CD1c-positive myeloid dendritic cell (primary cell): ENCODE measurements around the gene TMIE.
"Not testable (repeated sequence)": the region's sequence is repeated elsewhere in the genome, so short reads cannot be mapped to it uniquely, and the experiment has no call there.

ENCODE experiments used
- DNase-seq: peaks from one replicate; pipeline ENCODE4 v3.0.0-alpha.2; 2016; ENCODE audit errors: extremely low spot score

TMIE gene

DNA sequence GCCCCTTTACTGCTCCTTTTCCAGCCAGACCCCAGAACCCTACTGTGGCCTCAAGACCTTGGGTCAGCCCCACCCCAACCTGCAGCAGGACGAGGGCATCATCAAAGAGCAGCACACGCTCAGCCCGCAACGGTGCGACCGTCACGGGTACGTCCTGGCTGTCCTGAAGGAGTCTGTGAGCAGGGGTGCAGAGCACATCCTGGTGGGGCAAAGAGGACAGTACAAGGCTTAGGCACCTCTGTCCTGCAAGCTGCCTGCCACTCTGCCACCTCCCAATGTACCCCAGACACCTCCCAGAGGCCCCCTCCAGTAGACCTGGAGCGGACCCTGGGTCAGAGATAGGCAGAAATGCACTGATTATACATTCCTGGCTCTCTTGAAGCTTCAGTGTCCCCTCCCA, 15.7 kb upstream of the TMIE start:
- DNase-seq = no peak

DNA sequence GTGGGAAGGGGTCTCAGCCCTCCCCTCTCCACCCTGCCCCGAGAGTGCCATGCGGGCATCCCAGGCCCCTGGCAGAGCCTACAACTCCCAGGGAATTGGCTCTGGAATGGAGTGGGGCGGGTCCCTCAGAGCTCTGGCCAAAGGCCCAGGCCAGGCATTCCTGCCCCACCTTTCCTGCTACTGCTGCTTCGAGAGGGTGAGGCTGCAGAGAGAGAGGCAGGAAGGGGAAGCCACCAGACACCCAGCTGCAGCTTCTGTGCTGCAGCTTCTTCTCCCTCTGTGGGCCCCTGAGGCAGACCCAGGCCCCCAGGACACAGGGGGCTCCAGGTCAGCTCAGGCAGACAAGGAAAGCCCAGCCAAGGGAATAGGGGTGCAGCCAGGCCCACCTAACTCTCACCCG, 10.4 kb upstream of the TMIE start:
- DNase-seq = no peak

DNA sequence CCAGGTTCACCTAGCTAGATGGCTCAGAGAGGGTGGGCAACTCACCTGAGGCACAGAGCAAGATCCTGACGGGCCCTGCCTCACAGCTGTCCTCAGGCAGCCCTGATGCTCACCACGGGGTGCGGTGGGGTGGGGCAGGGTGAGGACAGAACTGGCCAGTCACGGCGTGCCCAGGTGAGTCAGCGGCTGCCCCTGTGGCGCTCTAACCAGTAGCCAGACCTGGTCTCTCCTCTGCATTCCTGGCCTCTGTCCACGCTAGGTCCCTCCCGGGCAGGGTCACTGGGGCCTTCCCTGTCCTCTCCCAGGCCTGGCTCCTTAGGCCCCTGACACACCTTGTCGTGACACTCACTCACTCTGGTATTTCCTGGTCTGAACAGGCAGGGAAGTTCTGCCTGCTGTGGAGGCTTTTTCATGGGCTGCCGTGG, 8.6 kb upstream of the TMIE start:
- DNase-seq = no peak

DNA sequence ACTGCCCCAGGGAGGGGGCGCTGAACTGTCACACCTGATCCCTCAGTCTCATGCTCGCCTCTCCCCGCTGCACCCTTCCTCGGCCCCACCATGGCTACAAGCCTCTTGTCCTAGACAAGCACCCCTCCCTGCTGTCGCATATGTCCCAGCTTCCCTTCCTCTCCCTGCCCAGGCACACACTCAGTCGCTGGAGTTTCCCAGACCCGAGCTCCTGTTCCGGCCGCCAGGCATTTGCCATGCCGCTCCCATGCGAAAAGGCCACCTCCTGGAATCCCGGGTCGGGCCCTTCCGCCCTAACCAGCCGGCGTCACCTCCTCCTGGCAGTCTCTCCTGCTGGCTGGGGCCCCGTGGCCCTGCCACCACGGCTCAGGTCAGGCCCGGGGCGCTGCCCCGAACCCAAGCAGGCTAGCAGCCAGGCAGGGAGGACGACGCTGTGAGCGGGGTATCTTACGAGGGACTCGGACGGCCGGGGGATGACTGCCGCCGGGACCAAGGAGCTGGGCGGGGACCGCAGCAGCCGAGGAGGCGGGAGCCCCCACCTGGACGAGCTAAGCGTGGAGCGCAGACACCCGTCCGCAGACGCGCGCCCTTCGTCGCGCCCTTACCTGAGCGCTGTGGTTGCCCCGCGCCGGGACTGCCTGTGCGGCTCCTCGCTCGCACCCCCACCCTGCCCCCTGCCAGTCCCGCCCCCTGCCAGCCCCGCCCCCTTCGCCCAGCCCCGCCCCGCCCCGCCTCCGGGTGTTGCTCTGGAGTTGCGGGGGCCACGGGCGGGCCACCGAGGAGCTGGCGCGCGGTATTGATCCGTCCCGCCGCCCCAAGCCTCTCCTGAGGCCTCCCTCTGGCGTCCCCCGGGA, 7.9 kb upstream of the TMIE start, which contains the start of gene ALS2CL:
ALS2CL (minus strand) TSS at position 642 of the 854 bp plus-strand sequence. CDS start 4,239 bp downstream, outside the sequence.
- peak; percentile 43 for DNase-seq

DNA sequence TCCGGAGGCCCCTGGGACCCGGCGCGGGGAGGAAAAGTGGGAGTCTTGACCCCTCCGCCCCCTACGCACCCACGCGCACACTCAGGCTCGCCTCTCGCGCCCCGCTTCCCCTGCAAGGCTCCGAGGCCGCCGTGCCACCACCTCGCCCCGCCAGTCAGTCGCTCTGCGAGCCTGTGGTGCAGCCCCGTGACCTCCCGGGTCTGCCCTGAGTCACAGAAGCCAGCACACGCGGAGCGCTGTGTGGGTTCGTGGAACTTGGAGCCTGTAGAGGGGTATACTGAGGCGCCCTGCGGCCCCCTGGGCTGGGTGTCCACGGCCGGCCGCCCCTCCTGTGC, 7.3 kb upstream of the TMIE start:
- DNase-seq = peak; percentile 80

DNA sequence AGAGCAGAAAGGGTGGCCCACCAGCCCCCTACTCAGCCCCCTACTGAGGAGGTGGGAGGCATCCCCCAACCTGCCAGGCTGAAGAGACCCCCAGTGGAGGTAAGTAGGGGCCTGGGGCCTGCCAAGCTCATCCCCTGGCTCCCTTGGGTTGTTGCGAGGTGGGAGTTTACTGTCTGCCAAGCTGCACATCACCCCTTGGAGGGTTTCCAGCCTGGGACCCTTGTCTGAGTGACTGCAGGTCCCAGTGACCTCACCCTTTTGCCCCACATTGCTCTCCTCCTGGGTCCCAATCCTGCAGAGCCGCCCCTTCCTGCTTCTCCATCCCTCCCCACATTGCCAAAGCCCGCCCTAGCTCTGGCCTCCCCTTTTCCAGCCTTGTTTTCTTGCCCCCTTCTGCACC, 6.7 kb upstream of the TMIE start:
- DNase-seq = no peak

DNA sequence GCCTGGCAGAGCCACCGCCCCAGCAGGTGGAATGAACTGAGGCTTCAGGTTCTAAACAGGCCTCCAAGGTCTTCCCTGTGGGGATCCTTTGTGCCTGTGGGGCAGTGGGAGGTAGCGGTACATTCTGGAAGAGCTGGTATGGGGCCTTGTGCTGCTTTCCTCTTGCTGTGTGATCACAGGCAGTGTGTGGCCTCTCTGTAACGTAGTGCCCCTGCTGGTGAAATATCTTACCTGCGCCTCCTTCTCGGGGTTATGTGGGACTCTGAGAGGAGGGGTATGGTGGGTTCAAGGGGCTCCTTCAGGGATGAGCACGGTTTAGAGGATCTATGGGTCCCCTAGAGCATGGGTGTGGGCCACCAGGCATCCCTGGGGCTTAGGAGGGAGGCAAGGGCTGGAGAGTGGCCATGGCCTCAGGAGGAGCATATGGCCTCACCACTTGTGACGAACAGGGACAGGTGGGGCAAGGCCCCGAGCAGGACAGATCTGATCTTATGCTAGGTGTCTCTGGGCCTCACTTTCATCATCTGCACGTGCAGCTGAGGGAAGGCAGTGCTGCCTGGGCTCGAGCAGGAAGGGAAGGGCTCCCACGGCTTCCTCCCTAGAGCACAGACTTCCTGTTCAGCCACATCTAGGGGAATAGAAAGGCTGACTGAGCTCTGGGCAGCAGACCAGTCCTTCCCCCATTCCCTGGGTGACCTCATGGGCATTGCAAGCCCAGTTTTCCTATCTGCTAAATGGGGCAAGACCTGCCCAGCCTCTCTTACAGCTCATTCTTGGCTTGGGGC, 5.8 kb upstream of the TMIE start:
- DNase-seq = peak; percentile 93

DNA sequence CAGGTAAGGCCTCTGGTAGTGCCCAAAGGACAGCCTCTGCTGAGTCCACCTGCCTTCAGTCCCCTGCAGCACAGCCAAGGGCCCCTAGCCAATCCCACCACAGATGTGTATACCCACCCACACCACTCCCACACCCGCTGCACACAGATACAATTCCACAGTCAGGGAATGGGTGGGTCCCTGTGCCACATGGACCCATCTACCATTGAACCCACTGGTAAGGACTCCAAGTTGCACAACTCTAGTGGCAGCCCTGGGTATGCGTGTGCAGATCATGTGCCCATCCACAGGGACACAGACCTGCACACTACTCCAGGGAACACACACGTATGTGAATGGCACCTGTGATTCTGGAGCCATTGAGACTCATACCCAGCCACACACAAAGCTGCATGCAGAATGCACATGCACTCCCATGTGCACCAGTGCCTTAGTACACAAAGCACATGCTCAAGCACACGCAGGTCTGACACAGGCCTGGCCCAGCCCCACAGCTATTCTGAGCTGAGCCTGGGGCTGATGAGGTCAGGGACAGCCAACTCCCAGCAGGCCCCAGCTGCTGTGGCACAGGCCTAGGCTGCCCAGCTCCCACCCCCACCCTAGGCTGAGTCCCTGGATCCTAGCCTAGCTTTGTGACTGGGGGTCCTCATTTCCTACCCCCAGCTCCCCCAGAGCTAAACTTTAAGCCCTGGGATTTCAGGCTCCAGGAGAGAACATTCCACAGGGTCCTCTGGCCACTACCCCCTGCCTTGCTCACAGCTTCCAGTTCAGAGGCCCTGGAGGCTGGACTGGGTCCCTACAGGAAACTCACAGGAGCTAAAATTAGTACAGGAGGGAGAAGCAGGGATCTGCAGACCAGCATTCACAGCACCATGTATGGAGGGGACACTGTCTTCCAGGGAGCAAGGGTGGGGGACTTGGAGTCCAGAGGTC, 5.0 kb upstream of the TMIE start:
- DNase-seq = peak; percentile 9

DNA sequence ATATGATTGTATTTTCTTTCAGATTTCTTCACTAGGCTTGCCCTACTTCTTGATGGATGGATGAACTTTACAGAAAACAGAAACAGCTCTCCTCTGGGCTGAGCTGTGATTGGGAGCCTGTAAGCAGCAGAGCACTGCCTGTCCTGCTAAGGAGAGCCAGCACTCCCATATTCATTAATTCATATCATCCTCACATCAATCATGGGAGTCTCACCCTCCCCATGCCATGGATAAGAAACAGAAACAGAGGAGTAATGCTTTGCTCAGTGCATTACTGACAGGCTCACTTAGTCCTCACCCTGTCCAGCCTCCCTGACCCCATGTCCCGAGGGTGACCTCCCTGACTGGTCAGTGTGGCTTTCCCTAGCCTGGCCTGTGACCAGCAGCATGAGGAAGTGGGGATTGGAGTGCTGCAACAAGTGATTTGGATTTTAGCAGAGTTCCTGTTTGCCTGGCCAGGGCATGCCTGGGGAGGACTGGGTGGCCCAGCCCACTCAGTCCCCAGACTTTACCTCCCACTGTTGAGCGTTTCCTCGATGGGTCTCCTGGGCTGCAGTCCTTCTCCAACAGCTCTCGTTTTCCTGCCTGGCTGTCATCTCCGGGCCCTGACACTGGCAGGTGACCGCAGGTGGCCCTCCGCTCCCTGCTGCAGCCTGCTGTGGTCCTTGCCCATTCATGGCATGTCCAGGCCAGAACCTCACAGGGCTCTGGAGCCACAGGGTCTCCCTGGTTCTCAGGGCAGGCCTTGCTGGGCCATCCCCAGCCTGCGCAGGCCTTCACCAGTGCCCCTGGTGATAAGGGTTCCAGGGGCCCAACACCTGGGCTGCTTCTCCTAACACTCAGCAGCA, 1.3 kb upstream of the TMIE start:
- DNase-seq = peak; percentile 89

DNA sequence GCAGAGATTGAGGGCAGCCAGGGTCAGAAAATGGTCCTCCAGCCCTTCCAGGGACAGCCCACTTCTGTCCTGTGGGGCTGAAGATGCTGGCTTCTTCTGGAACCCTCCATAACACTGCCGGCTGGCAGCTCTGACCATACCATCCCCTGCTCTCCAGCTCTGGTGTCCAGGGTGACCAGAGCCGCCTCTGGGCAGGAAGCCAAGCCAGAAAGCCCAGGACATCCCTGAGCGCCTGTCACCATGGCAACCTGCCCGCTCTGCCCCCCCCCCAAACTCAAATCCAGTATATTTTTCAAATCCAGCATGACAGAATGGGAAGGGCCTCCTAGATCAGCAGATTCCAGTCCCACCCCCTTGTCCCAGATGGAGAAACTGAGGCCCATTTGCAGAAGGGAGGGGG, 420 bp upstream of the TMIE start:
- DNase-seq = peak; percentile 9

DNA sequence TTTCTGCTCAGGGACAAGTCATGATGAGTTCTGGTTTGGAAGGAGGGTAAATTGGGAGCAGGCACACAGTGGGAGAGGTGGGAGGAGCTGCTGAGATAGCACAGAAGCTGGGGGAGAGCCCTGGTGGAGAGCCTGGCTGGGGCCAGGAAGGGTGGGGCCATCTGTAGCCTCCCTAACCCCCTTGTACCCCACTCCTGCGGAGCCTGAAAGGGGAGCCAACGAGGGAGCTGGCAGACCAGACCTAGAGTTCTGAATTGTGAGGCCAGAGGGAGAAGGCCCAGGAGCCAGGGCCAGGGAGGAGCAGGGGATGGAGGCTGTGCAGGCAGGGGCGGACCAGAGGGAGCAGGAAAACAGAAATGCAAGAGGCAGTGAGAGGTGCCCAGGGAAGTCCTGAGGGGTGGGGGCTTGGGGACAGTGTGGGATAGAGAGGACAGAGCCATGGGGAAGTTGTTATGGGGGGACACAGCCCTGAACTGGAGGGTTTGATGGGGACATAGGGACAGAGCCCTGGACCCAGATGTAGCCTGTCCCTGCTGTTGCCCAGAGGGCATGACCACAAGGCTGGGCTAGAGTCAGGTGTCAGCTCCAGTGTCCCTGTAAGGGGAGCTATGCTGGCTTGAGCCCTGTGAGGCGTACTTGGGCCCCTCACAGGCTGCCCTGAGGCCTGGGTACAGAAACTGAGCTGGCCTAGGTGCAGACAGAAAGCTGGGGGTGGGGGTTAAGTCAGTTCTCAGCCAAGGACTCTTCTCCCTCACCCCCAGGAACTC, 1.2 kb downstream of the TMIE start:
- no peak for DNase-seq

DNA sequence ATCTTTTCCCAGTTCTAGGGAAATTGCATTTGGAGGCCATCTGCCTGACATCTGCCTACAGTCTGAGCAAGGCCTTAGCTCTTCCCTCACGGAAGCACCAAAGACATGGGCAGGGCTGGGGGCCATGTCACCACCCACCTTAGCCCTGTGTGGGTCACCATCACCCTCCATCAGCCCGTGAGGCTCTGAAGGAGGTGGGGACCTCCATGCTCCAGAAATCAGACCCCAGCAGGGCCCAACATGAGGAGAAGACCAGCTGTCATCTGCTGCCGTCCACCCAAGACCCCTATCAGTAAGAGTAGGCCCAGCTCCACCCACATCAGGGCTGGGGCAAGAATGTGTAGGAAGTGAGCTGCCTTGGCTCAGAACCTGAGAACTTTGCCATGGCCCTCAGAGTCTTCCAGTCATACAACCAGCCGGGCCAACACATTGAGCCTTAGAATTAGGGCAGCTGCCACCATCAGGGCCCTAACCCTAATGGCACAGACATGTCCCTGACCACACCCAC, 1.9 kb downstream of the TMIE start:
- DNase-seq = no peak

DNA sequence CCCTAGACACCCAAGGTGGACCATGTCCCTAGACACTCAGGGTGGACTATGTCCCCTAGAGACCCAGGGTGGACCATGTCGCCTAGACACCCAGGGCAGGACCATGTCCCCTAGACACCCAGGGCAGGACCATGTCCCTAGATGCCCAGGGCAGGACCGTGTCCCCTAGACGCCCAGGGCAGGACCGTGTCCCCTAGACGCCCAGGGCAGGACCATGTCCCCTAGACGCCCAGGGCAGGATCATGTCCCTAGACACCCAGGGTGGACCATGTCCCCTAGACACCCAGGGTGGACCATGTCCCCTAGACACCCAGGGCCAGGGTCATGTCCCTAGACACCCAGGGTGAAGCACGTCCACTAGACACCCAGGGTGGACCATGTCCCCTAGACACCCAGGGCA, 3.2 kb downstream of the TMIE start:
- not testable (repeated sequence) for DNase-seq

DNA sequence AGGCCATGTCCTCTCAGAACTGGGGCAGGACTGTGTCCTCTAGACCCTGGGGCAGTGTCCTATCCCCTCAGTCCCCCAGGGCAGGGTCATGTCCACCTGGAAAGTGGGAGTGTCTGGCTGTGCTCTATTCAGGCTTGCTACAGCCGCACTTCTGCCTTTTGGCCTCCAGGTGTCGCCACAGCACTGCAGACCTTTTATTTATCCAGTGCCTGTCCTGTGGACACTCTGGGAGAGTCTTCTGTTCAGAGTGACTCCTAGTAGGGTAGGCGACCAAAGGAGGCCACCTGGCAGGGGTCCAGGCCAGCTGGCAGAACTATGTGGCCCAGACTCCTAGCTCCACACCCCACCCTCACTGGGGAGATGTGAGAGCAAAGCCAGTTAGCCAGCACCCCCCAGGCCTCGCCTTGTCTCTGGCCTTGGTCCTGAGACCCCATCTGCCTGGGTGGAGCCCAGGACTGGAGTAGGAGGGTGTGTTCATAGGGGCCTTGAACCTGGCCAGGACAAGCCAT, 3.9 kb downstream of the TMIE start:
- peak; percentile 81 for DNase-seq

DNA sequence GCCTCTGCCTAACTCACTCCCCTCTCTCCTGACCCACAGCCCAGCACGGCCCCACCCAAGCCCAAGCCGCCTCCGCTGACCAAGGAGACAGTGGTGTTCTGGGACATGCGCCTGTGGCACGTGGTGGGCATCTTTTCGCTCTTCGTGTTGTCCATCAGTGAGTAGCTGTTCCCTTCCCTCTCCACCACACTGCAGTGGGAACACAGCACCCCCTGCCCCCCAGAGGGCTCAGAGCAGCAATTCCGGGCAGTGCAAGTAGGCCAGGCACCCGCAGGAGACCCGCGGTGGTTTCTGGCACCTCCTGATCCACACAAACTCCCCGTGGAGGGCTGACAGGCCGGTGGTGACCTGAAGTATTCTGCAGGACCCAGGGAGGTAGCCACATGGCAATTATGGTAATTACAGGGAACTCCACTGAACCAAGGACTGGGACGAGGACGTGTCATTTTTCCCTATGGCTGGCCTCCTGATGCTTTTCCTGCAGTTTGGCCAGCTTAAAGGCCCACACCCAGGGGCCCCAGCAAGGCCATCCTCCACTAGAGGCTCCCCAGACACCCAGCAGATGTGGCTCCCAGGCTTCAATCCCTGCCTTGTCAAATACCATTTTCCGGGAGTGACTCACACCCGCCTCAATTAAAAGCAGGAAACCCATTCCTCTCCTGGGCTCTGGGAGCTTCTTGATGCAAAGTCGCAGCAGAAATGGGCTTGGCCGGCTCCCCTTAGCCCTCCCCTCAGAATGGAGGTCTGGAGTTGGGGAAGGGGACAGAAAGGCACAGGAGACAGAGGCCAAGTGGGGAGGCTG, 4.8 kb downstream of the TMIE start:
- no peak for DNase-seq

DNA sequence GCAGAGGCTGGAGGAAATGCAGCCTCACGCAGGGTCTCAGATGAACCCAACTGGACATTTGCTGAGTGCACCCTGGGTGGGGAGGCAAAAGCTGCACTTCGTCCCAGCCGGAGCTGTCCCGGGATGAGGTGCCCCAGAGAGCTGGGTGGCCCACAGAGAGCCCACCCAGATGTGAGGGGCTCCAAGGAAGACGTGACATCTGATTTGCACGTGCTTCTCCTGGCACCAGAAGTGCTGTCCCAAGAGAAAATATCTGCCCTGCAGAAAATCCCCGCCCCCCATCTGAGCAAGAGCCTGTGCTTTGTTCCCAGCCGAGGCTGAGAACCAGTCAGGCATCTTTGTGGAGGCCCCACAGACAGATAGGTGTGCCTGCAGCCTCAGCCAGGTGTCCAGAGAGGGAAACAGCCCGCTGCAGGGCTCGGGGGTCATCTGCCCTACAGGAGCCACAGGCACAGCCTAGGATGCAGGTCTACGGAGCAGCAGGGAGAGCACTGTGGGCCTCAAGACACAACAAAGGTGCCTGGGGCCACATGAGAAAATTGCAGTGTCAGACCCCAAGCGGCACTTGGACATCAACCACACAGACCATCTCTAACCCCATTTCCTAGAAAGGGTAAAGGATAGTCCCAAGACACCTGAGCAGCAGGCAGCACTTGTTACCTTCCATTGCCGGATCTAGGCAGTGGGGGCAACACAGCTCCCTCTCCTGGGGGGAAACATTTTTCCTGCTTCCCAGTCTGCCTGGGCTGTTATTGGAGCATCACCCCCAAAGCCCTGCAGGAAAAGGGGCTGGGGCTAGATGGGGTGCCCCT, 5.8 kb downstream of the TMIE start:
- no peak for DNase-seq

DNA sequence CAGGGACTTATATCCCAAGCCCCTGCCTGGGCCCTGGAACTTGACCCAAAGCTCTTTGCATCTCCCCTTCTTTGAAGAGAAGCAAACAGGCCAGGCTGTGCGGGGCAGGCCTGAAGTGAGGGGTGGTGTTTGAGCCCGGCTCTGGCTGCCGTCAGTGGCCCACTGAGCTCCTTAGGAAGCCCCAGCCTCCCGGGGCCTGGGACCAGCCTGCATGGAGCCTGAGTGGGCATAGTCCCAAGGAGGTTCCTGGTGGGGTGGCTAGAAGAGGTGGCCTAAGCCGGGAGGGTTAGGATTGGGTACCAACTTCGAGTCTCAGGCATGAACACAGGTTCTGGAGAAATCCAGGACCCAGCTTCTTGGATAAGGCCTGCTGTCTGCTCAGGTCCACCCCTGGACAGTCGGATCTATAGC, 6.4 kb downstream of the TMIE start:
- no peak for DNase-seq
